Measurements from ENCODE around the gene ARL3.
A peak's percentile ranks its signal among the peaks of the same experiment; 100 is the strongest.

DNA sequence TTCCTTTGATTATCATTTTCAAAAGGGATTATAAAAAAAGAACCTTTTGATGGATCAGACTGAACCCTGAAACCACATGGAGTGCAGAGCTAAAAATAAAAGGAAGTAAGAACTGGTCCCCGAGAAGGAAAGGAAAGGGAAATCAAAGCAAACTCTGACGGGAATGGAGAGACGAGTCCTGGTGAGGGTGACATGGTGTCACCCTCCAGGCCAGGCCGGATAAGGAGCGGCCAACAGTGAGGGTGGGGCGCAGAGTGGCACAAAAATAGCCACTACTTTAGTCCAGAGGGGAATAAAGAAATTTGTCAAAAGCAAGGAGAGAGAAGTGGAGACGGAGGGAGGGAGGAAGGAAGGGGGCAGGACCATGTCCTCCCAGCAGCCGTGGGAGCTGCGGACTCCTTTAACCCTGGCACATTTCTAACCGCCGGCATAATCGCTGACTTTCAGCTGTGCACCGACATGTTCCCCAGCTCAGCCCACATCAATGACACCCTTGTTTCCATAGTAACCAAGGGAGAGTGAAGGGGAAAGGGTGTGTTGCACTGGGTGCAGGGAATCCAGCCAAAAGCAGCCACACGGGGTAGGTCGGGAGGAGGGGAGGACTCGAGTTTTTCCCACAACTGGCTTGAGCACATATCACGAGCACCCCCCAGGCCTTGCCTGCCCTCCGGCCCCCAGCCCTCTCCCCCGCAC lies 40.2 kb downstream of the ARL3 start:
- TF ChIP-seq POLR2A (IDR thresholded peaks at IDR 0.05; ENCODE audit: low read length) (peak; percentile 60), GATA1 (IDR thresholded peaks at IDR 0.05; ENCODE audit: low read depth, low read length) (no peak)

Measured in erythroblast (primary cell).